A673 (cell line): ENCODE results near the gene RASSF3.

Experiments used
- EZH2 ChIP-seq: fragments of 200-600 bp; sonication (generic); IDR thresholded peaks from 2 replicates; pipeline ENCODE4 v1.6.1; 2017; ENCODE audit warnings: borderline replicate concordance, low read depth, mild to moderate bottlenecking, mixed read lengths, antibody characterized with exemption, low read length; ENCODE audit not compliant: poor library complexity, severe bottlenecking
- TF ChIP-seq, protein P1 (sequence below): fragments of 300-800, 200-600 bp; sonication (generic); conservative IDR thresholded peaks from 2 replicates; pipeline ENCODE4 v1.5.1; 2017; ENCODE audit warnings: low read depth, mild to moderate bottlenecking, antibody characterized with exemption, low read length, moderate library complexity, mixed read lengths

DNA sequence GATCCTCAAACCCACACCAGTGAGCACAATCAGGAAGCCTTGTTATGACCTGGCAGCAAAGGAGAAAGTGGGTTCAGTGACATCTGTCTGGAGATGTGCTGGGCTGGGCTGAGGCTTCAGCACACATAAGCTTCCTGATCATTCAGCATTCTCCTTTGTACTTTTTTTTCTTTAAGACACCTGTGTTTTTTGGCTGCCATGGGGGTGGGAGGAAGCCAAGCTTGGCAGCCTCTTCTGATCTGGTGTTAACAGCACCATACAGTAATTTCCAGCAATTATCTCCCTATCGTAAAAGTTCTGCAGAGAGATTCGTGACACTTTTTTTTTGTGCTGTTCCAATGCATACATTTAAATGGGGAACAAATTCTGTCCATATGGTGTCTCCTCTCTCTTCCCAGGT, 38.9 kb upstream of the RASSF3 start:
- no peak for TF ChIP-seq EZH2
- TF ChIP-seq, protein P1, sequence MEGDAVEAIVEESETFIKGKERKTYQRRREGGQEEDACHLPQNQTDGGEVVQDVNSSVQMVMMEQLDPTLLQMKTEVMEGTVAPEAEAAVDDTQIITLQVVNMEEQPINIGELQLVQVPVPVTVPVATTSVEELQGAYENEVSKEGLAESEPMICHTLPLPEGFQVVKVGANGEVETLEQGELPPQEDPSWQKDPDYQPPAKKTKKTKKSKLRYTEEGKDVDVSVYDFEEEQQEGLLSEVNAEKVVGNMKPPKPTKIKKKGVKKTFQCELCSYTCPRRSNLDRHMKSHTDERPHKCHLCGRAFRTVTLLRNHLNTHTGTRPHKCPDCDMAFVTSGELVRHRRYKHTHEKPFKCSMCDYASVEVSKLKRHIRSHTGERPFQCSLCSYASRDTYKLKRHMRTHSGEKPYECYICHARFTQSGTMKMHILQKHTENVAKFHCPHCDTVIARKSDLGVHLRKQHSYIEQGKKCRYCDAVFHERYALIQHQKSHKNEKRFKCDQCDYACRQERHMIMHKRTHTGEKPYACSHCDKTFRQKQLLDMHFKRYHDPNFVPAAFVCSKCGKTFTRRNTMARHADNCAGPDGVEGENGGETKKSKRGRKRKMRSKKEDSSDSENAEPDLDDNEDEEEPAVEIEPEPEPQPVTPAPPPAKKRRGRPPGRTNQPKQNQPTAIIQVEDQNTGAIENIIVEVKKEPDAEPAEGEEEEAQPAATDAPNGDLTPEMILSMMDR: no peak
